GM18519 (cell line): ENCODE data around the gene RIPOR3.

Experiments
- ATAC-seq: cut with Tn5 transposase; IDR thresholded peaks from one replicate; pipeline ENCODE4 v1.9.1; 2021; ENCODE audit warnings: mild to moderate bottlenecking, moderate library complexity; ENCODE audit not compliant: unreplicated experiment, low FRiP score

Gene RIPOR3

GRCh38 chr20:50536333-50536732 lies 155.0 kb downstream of the RIPOR3 start:
- no peak for ATAC-seq
